ENCODE data around the gene VEGFB.
"Not testable (repeated sequence)": the region's sequence is repeated elsewhere in the genome, so short reads cannot be mapped to it uniquely, and the experiment has no call there.

VEGFB gene

GRCh38 chr11:64232182-64232966 is 2.0 kb upstream of the VEGFB start:
- FAIRE-seq, result no peak

GRCh38 chr11:64232967-64233315 is 1.4 kb upstream of the VEGFB start:
- no peak for FAIRE-seq

GRCh38 chr11:64234647-64235379 is 429 bp downstream of the VEGFB start:
- FAIRE-seq, result no peak

- FAIRE-seq, result no peak
These were observed 1.2 kb downstream of the VEGFB start for GRCh38 chr11:64235437-64236161.

GRCh38 chr11:64237484-64237951 is 3.1 kb downstream of the VEGFB start:
- no peak for FAIRE-seq

GRCh38 chr11:64238076-64238475 is 3.7 kb downstream of the VEGFB start:
- FAIRE-seq, result no peak

- FAIRE-seq, result no peak
These were observed 4.6 kb downstream of the VEGFB start for GRCh38 chr11:64238999-64239398.

GRCh38 chr11:64239662-64240434 is 5.5 kb downstream of the VEGFB start:
- no peak for FAIRE-seq

GRCh38 chr11:64240435-64241240 is 6.3 kb downstream of the VEGFB start, which contains the start of gene FKBP2:
TSS of gene FKBP2 (plus strand) at chr11:64241095. CDS start at chr11:64242388, 1,293 bp downstream.
- FAIRE-seq, result peak; percentile 61

GRCh38 chr11:64241241-64241490 is 6.8 kb downstream of the VEGFB start:
- FAIRE-seq, result peak; percentile 97

GRCh38 chr11:64241491-64242374 is 7.3 kb downstream of the VEGFB start:
- FAIRE-seq, result no peak

GRCh38 chr11:64243236-64243854 is 9.0 kb downstream of the VEGFB start:
- no peak for FAIRE-seq

GRCh38 chr11:64244107-64244506 is 9.7 kb downstream of the VEGFB start:
- no peak for FAIRE-seq

GRCh38 chr11:64244966-64245365 is 10.6 kb downstream of the VEGFB start:
- no peak for FAIRE-seq

- no peak for FAIRE-seq
These were observed 11.0 kb downstream of the VEGFB start for GRCh38 chr11:64245401-64245796.

- FAIRE-seq, result no peak
These were observed 11.6 kb downstream of the VEGFB start for GRCh38 chr11:64245797-64246620.

GRCh38 chr11:64246621-64246870 is 12.2 kb downstream of the VEGFB start:
- not testable (repeated sequence) for FAIRE-seq

GRCh38 chr11:64246871-64247728 is 12.7 kb downstream of the VEGFB start, which contains the start of gene PPP1R14B:
TSS of gene PPP1R14B (minus strand) at chr11:64246943. CDS start at chr11:64246673, 270 bp downstream.
- FAIRE-seq, result no peak
